Neural progenitor cell (in vitro differentiated cells): ENCODE data around the gene GRAP. TPM values are rescaled to one million over a fixed set of nuclear protein-coding genes. Genes with fewer than 3 reads are reported as not detected.

Experiments used
- DNase-seq: peaks from one replicate; pipeline ENCODE4 v3.0.0-alpha.2; 2016; ENCODE audit warnings: low spot score
- H2AFZ ChIP-seq: fragments of 200-600 bp; sonication (generic); replicated peaks from 2 replicates; pipeline ENCODE4 v1.6.1; 2016; ENCODE audit warnings: antibody characterized with exemption
- H3F3A ChIP-seq: fragments of 200-600 bp; sonication (generic); 2 replicates; pipeline ENCODE4 v1.6.1; 2016; ENCODE audit warnings: antibody characterized with exemption, low read depth
- H3K27ac ChIP-seq: fragments of 200-600 bp; sonication (generic); 2 replicates; pipeline ENCODE4 v1.5.1; 2016; ENCODE audit warnings: mild to moderate bottlenecking
- H3K27me3 ChIP-seq: fragments of 200-600 bp; sonication (generic); 2 replicates; pipeline ENCODE4 v1.6.1; 2016; ENCODE audit warnings: mild to moderate bottlenecking, moderate library complexity
- H3K36me3 ChIP-seq: fragments of 200-600 bp; sonication (generic); 2 replicates; pipeline ENCODE4 v1.5.1; 2016
- H3K4me1 ChIP-seq: fragments of 200-600 bp; sonication (generic); 2 replicates; pipeline ENCODE4 v1.6.1; 2016; ENCODE audit warnings: mixed run types
- H3K4me2 ChIP-seq: fragments of 200-600 bp; sonication (generic); 2 replicates; pipeline ENCODE4 v1.6.1; 2016
- H3K4me3 ChIP-seq: fragments of 200-600 bp; sonication (generic); 2 replicates; pipeline ENCODE4 v1.5.1; 2016
- H3K79me2 ChIP-seq: fragments of 200-600 bp; sonication (generic); 2 replicates; pipeline ENCODE4 v1.6.1; 2016; ENCODE audit warnings: low read depth
- H3K9ac ChIP-seq: fragments of 200-600 bp; sonication (generic); 2 replicates; pipeline ENCODE4 v1.6.1; 2016
- H3K9me3 ChIP-seq: fragments of 200-600 bp; sonication (generic); 2 replicates; pipeline ENCODE4 v1.5.1; 2016; ENCODE audit warnings: low read depth
- H4K20me1 ChIP-seq: fragments of 200-600 bp; sonication (generic); 2 replicates; pipeline ENCODE4 v1.6.1; 2016; ENCODE audit warnings: low read depth
- H3K27ac Mint-ChIP-seq: 3 replicates; pipeline ENCODE4 v1.8.0; 2021; ENCODE audit warnings: mixed read lengths
- H3K27me3 Mint-ChIP-seq: 2 replicates; pipeline ENCODE4 v1.8.0; 2022; ENCODE audit warnings: low read depth, mild to moderate bottlenecking, inconsistent platforms, moderate library complexity, mixed read lengths; ENCODE audit not compliant: insufficient read depth
- H3K36me3 Mint-ChIP-seq: 3 replicates; pipeline ENCODE4 v1.8.0; 2021; ENCODE audit warnings: mixed read lengths
- H3K4me1 Mint-ChIP-seq: 3 replicates; pipeline ENCODE4 v1.8.0; 2021; ENCODE audit warnings: mixed read lengths
- H3K4me3 Mint-ChIP-seq: 3 replicates; pipeline ENCODE4 v1.8.0; 2021; ENCODE audit warnings: mild to moderate bottlenecking, moderate library complexity, mixed read lengths
- H3K9me3 Mint-ChIP-seq: 3 replicates; pipeline ENCODE4 v1.8.0; 2020; ENCODE audit warnings: mixed read lengths
- EZH2 ChIP-seq: fragments of 200-600 bp; sonication (generic); IDR thresholded peaks from 2 replicates; pipeline ENCODE4 v1.6.1; 2017; ENCODE audit warnings: antibody characterized with exemption, mild to moderate bottlenecking, moderate library complexity
- EZH2phosphoT487 ChIP-seq: fragments of 200-600 bp; sonication (generic); IDR thresholded peaks from 2 replicates; pipeline ENCODE4 v1.6.1; 2017; ENCODE audit warnings: antibody characterized with exemption
- small RNA-seq: library from RNA; depleted of rRNA; stranded (forward); fragments of <200 nt; gene quantifications from one replicate; pipeline ENCODE3, GENCODE V24; 2015
- total RNA-seq: library from RNA; depleted of rRNA; stranded (reverse); fragments of >200 nt; gene quantifications from 2 replicates; pipeline ENCODE4 v1.2.3, GENCODE V29; 2015; ENCODE audit warnings: low replicate concordance
- TF ChIP-seq, protein P1 (sequence below): fragments of 200-600 bp; sonication (generic); IDR thresholded peaks from 2 replicates; pipeline ENCODE4 v1.5.1; 2017; ENCODE audit warnings: antibody characterized with exemption, mild to moderate bottlenecking

The GRAP gene
- total RNA-seq, 1 donor from 2014 or later: not detected

DNA sequence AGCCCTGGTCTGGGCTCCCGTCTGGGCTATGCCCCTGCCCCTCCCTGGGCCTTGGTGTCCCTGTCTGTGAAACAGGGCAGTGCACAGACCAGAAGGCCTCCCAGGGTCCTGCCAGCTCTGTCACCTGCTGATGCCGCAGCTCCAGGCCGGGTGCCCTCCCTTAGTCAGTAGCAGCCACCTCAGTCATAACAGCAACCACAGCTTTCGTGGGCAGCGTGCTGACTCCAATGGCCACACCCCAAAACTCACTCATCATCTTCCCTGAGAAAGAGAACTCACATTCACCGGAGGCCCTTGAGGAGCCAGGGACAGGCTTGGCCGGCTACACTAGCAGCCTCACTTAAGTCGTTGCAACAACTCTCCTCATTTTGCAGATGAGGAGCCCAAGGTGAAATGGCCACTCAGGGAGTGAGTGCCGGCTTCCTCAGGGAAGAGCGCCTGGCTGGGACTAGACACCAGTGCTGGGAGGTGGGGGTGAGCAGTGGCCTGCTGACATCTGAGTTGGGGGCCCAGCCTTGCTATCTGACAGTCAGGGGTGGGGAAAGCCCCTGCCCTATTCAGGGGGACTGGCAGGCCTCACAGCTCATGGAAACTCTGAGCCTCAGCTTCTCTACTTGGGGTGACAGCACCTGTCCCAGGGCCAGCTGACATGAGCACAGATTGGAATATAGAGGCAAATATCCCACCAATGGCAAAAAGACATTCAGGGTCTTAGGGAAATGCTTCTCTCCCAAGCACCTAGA, 72.2 kb downstream of the GRAP start:
- Histone ChIP-seq H3K4me3 (no peak overlapping the region), H4K20me1 (peaks cover 5% of the 10 kb centered on the region), H3K9me3 (no peaks in the 10 kb centered on the region), H3K27me3 (no peaks in the 10 kb centered on the region), H3K4me1 (no peaks in the 10 kb centered on the region), H2AFZ (no peak overlapping the region), H3F3A (no peaks in the 10 kb centered on the region), H3K9ac (no peak overlapping the region), H3K4me2 (no peak overlapping the region), H3K36me3 (no peaks in the 10 kb centered on the region), H3K27ac (no peak overlapping the region), H3K79me2 (no peaks in the 10 kb centered on the region)
- Mint-ChIP-seq H3K27ac (peak overlapping the region; percentile 42), H3K9me3 (no peaks in the 10 kb centered on the region), H3K36me3 (no peaks in the 10 kb centered on the region), H3K4me1 (peaks cover 7% of the 10 kb centered on the region), H3K4me3 (no peak overlapping the region), H3K27me3 (peaks cover under 1% of the 10 kb centered on the region)
- no peak for DNase-seq
- TF ChIP-seq, protein P1, sequence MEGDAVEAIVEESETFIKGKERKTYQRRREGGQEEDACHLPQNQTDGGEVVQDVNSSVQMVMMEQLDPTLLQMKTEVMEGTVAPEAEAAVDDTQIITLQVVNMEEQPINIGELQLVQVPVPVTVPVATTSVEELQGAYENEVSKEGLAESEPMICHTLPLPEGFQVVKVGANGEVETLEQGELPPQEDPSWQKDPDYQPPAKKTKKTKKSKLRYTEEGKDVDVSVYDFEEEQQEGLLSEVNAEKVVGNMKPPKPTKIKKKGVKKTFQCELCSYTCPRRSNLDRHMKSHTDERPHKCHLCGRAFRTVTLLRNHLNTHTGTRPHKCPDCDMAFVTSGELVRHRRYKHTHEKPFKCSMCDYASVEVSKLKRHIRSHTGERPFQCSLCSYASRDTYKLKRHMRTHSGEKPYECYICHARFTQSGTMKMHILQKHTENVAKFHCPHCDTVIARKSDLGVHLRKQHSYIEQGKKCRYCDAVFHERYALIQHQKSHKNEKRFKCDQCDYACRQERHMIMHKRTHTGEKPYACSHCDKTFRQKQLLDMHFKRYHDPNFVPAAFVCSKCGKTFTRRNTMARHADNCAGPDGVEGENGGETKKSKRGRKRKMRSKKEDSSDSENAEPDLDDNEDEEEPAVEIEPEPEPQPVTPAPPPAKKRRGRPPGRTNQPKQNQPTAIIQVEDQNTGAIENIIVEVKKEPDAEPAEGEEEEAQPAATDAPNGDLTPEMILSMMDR: no peak
- no peak for TF ChIP-seq EZH2
- TF ChIP-seq EZH2phosphoT487: no peak

GRCh38 chr17:18971801-18972200, 75.0 kb downstream of the GRAP start:
- Mint-ChIP-seq H3K9me3 (no peaks in the 10 kb centered on the region), H3K27me3 (no peaks in the 10 kb centered on the region), H3K4me3 (no peak overlapping the region), H3K4me1 (peaks cover 19% of the 10 kb centered on the region), H3K27ac (no peak overlapping the region), H3K36me3 (no peaks in the 10 kb centered on the region)
- H3K9me3 ChIP-seq: no peaks in the 10 kb centered on the region
- no peak for DNase-seq
- no peaks in the 10 kb centered on the region for H3K27me3 ChIP-seq
- no peaks in the 10 kb centered on the region for H3K36me3 ChIP-seq
- no peak overlapping the region for H3K27ac ChIP-seq
- peaks cover 22% of the 10 kb centered on the region for H3K4me1 ChIP-seq
- no peak overlapping the region for H3K9ac ChIP-seq
- H2AFZ ChIP-seq: no peak overlapping the region
- TF ChIP-seq EZH2: no peak
- no peaks in the 10 kb centered on the region for H4K20me1 ChIP-seq
- no peak overlapping the region for H3K4me3 ChIP-seq
- no peaks in the 10 kb centered on the region for H3K79me2 ChIP-seq
- peaks cover 15% of the 10 kb centered on the region for H3F3A ChIP-seq
- no peak overlapping the region for H3K4me2 ChIP-seq

Small RNA genes lying within 50 kb of the gene (small RNA-seq; reads per million reads assigned to genes)
- gene AC090286.3: not detected

Other genes with a start within 250 kb of the GRAP start
- 100 and 145 TPM in 2 replicates for gene PRPSAP2, start 188.8 kb downstream of the GRAP start, total RNA-seq
- not detected in 2 replicates for gene SLC5A10, start 94.8 kb downstream of the GRAP start, total RNA-seq
- 9.9 and 24.3 TPM in 2 replicates for gene FAM83G, start 42.2 kb downstream of the GRAP start, total RNA-seq
- not detected in 2 replicates for gene GRAPL, start 80.6 kb upstream of the GRAP start, total RNA-seq
- 30.5 and 36.2 TPM in 2 replicates for gene EPN2, start 190.4 kb upstream of the GRAP start, total RNA-seq